GM12878 (cell line): Measurements from ENCODE around the gene C1QTNF9B.

Experiments
- GATAD2B ChIP-seq: fragments of 450-650 bp; conservative IDR thresholded peaks from 2 replicates; pipeline ENCODE4 v1.6.1; 2017; ENCODE audit warnings: low read depth, mild to moderate bottlenecking, moderate library complexity
- RFX5 ChIP-seq: IDR thresholded peaks from 2 replicates; pipeline ENCODE4 v1.6.1; 2011; ENCODE audit warnings: low read depth, low read length, improper control_type of control experiment
- SMC3 ChIP-seq: IDR thresholded peaks from 2 replicates; pipeline ENCODE4 v1.6.1; 2011; ENCODE audit warnings: low read length, improper control_type of control experiment, borderline replicate concordance

- TF ChIP-seq GATAD2B (no peak), RFX5 (no peak), SMC3 (no peak)
Measured at GRCh38 chr13:23905766-23906165, 8.5 kb upstream of the C1QTNF9B start.
